H1 (cell line): ENCODE data around the gene IGLON5. TPM values are rescaled to one million over a fixed set of nuclear protein-coding genes. Genes with fewer than 3 reads are reported as not detected.

ENCODE experiments used
- BRCA1 ChIP-seq: IDR thresholded peaks from 2 replicates; pipeline ENCODE4 v1.6.1; 2012; ENCODE audit warnings: low read depth, low read length, improper control_type of control experiment
- CTBP2 ChIP-seq: IDR thresholded peaks from 2 replicates; pipeline ENCODE4 v1.7.0; 2011; ENCODE audit warnings: borderline replicate concordance, mild to moderate bottlenecking, moderate library complexity, mixed read lengths, low read length; ENCODE audit not compliant: insufficient read depth, insufficient read length
- EP300 ChIP-seq, 2 experiments: IDR thresholded peaks; 1 replicate in 1 of 2; 2 replicates in 1 of 2; pipeline ENCODE4 v1.6.1; 2011 to 2012; ENCODE audit warnings: low read depth in 2 of 2, low read length in 2 of 2, mild to moderate bottlenecking in 2 of 2, borderline replicate concordance in 1 of 2, inconsistent platforms in 1 of 2, moderate library complexity in 1 of 2
- HDAC2 ChIP-seq, 2 experiments: fragments of 300-600 bp in 1 of 2; sonication (generic) in 1 of 2; IDR thresholded peaks; 2 replicates each; pipeline ENCODE4 v1.6.1; 2011 to 2012; ENCODE audit warnings: low read depth in 2 of 2, low read length in 2 of 2, mild to moderate bottlenecking in 2 of 2, moderate library complexity in 2 of 2, borderline replicate concordance in 1 of 2, inconsistent platforms in 1 of 2
- RAD21 ChIP-seq, 2 experiments: IDR thresholded peaks in 1 of 2; conservative IDR thresholded peaks in 1 of 2; 2 replicates each; pipeline ENCODE4 v1.6.1; 2011; ENCODE audit warnings: low read depth in 2 of 2, low read length in 2 of 2, improper control_type of control experiment in 1 of 2, inconsistent platforms in 1 of 2, mild to moderate bottlenecking in 1 of 2, moderate library complexity in 1 of 2
- RXRA ChIP-seq: IDR thresholded peaks from 2 replicates; pipeline ENCODE4 v1.6.1; 2011; ENCODE audit warnings: low read depth, mild to moderate bottlenecking, low read length, moderate library complexity; ENCODE audit not compliant: insufficient read depth
- SP1 ChIP-seq: IDR thresholded peaks from 2 replicates; pipeline ENCODE4 v1.6.1; 2011; ENCODE audit warnings: low read depth, low read length
- TCF12 ChIP-seq: IDR thresholded peaks from 2 replicates; pipeline ENCODE4 v1.6.1; 2011; ENCODE audit warnings: low read depth, mild to moderate bottlenecking, low read length
- ZNF274 ChIP-seq: IDR thresholded peaks from 2 replicates; pipeline ENCODE4 v1.7.0; 2012; ENCODE audit warnings: low read length, borderline replicate concordance; ENCODE audit errors: extremely low read depth
- polyA plus RNA-seq, 7 experiments: library from polyadenylated mRNA; depleted of rRNA in 3 of 7; stranded (reverse) in 5 of 7; unstranded in 2 of 7; fragments of >200 nt in 5 of 7; fragments of 200-250 nt in 2 of 7; gene quantifications; 1 replicate in 5 of 7; 2 replicates in 1 of 7; 4 replicates in 1 of 7; pipeline versions ENCODE4 v1.2.1 to v1.2.3, GENCODE V29; 2011 to 2013; ENCODE audit warnings: missing spikeins in 2 of 7, mixed read lengths in 2 of 7
- total RNA-seq: library from RNA; stranded (reverse); fragmentation: NEBNext Ultra II Directional; extraction: Animal tissue kit (Norgen Biotek cat#: 25700); gene quantifications from 2 replicates; pipeline ENCODE4 v1.2.1, GENCODE V29; 2021

IGLON5 gene
- total and polyA plus RNA-seq, 2 of the 8 experiments (the other 6 are each of a cell fraction or from before 2014, with no cell fraction given), result 31.8 to 34.6 TPM

- TF ChIP-seq RXRA, result no peak
- TF ChIP-seq BRCA1, result no peak
- no peak for TF ChIP-seq TCF12
- TF ChIP-seq EP300 (IDR thresholded peaks at IDR 0.05; ENCODE audit: borderline replicate concordance in 1 of 2, low read depth in 2 of 2, low read length in 2 of 2), result no peak
- TF ChIP-seq CTBP2, result no peak
- no peak for TF ChIP-seq SP1
- no peak for TF ChIP-seq RAD21 (IDR thresholded peaks at IDR 0.05 in 1 of 2, conservative IDR thresholded peaks at IDR 0.05 in 1 of 2; ENCODE audit: low read depth in 2 of 2, low read length in 2 of 2)
- TF ChIP-seq ZNF274, result no peak
- TF ChIP-seq HDAC2 (IDR thresholded peaks at IDR 0.05; ENCODE audit: borderline replicate concordance in 1 of 2, low read depth in 2 of 2, low read length in 2 of 2), result no peak
- TF ChIP-seq, all 59 proteins: peak for 0
Observed at GRCh38 chr19:51320280-51320657, 8.8 kb downstream of the IGLON5 start (continued).
